GM13977 (cell line): ENCODE data around the gene INPP5K.
A peak's percentile ranks its signal among the peaks of the same experiment; 100 is the strongest.

Source experiments
- DNase-seq: peaks from one replicate; pipeline ENCODE4 v3.0.0; 2012; ENCODE audit warnings: low spot score
- in situ Hi-C: fragments of 300-500 bp; cut with MboI; formaldehyde crosslinking; loops from one replicate; pipeline ENCODE4 v1.12.0; 2022; ENCODE audit warnings: low sequenced_read_pairs, low pct_unique_long_range_greater_than_20kb, mixed read lengths, inconsistent platforms; ENCODE audit not compliant: unreplicated experiment
- TF ChIP-seq, protein P1 (sequence below): IDR thresholded peaks from 2 replicates; pipeline ENCODE4 v1.5.1; 2012; ENCODE audit warnings: mild to moderate bottlenecking, control low read depth; ENCODE audit not compliant: insufficient read depth; ENCODE audit errors: extremely low read depth, missing control alignments

Gene INPP5K

DNA sequence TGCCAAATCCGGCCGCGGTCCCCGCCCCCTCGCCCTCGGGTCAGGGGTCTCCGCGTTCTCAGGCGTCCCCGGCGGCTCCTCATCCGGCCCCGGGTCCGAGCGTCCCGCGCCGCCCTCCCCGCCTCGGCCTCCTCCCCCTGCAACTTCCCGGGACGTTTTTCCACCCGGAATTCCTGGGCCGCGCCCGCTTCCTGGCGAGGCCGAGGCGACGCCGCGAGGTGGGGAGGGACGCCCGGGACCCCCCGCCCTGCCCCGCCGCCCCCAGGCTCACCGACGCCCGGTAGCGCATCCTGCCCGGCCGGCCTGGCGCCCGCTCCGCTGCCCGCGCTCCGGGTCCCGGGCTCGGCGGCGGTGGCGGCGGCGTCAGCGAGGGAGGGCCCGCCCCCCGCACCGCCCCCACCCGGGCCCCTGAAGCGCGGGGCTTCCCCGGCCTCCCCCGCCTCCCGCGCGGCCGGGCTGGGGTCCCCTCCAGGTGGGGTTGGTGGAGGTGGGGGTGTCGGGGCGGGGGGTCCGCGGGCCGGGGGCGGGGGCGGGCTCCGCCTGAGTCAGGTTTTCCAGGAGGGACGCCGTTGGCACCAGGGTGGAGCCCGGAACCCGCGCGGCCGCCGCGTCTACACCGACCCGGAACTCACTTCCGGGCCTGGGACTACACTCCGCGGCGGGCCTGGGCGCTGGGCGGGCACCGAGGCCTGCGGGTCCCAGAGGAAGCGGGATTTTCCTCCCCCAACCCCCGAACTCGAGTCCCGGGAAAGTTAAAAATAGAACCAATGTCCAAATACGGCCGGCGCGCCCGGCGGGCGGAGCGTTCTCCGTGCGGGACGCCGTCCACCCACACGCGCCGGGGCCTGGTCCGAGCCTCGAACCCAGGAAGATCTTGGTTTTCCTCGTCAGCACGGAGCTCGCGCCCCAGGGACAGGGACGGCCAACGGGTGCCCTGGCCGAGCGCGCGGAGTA, 30.7 kb downstream of the INPP5K start:
- TF ChIP-seq, protein P1, sequence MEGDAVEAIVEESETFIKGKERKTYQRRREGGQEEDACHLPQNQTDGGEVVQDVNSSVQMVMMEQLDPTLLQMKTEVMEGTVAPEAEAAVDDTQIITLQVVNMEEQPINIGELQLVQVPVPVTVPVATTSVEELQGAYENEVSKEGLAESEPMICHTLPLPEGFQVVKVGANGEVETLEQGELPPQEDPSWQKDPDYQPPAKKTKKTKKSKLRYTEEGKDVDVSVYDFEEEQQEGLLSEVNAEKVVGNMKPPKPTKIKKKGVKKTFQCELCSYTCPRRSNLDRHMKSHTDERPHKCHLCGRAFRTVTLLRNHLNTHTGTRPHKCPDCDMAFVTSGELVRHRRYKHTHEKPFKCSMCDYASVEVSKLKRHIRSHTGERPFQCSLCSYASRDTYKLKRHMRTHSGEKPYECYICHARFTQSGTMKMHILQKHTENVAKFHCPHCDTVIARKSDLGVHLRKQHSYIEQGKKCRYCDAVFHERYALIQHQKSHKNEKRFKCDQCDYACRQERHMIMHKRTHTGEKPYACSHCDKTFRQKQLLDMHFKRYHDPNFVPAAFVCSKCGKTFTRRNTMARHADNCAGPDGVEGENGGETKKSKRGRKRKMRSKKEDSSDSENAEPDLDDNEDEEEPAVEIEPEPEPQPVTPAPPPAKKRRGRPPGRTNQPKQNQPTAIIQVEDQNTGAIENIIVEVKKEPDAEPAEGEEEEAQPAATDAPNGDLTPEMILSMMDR: no peak
- peak; percentile 88 for DNase-seq
- in situ Hi-C loops: no loop called here

DNA sequence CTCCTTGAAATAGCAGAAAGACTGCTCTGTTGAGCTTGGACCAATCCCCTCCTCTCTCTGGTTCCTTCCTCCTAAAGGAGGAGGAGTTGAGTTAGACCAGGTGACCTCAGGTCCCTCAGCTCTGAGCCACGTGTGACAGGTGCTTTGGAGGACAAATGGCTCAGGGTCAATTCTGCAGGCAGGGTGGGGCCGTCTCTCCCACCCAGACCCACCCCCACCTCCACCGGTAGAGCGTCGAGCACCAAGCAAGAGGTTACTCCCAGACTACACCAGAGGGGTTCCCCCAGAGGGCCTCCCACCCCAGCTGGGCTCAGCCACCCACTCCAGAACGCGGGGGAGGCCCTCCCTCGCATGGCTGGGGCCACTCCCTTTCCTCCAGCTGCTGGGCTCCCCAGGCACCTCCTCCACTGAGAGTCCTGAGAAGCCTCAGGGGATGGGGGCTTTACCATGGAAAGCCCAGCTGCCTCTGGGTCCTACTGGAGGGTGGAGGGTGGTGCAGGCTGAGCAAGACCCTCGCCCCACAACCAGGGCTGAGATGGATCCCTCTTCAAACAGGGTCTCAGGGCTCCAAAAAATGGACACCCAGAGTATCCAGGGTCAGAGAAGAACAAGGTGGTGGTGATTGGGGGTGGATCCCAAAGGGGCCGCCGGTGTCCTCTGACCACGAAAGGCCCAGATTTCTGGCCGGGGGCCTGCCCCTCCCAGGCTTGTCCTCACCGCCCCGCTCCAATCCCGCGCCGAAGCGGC, 31.6 kb downstream of the INPP5K start:
- in situ Hi-C loops: no loop called here
- TF ChIP-seq, protein P1: no peak
- DNase-seq: peak; percentile 87

DNA sequence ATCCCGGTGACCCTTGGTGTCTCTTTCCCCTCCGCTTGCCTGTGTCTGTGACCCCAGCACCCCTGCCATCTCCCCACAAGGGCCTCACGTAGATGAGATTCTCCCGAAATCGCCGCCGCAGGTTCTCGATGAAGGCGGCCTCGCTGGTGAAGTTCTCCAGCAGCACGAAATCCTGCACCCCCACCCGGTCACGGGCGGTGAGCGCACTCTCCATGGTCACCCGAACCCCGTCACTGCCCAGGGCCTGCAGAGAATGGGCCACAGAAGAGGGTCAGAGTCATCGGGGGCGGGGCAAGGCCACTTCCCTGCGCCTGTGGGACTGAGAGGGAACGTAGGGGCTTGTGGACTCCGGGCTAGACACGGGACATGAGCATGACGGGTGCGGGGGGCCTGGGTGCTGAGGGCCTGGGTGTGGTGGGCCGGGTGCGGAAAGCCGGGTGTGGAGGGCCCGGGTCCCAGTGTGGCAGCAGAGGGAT, 32.3 kb downstream of the INPP5K start:
- TF ChIP-seq, protein P1: no peak
- no peak for DNase-seq
- in situ Hi-C loops: no loop called here

DNA sequence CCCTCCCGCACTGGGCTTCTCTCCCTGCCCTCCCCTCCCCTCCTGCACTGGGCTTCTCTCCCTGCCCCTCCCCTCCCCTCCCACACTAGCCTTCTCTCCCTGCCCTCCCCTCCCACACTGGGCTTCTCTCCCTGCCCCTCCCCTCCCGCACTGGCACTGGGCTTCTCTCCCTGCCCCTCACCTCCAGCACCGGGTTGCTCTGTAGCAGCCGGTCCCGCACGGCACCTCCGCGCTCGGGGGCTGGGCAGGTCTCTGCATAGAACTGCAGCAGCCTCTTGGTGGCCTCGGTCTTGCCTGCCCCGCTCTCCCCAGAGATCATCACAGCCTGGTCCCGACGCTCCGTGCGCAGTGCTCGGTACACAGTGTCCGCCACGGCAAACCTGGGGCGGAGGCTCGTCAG, 33.7 kb downstream of the INPP5K start:
- in situ Hi-C loops: no loop called here
- DNase-seq: no peak

DNA sequence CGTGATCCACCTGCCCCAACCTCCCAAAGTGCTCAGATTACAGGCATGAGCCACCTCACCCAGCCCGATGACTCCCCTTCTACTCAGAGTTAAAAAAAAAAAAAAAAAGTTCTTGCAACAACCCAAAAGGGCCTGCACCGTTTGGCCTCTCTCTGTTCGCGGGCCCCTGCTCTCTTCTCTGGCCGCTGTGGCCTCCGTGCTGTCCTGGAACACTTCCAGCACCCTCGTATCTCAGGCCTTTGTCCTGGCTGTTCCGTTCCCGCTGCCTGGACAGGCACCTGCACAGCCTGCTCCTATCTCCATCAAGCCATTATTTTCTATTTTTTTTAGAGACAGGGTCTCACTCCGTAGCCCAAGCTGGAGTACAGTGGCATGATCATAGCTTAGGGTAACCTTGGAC, 34.7 kb downstream of the INPP5K start:
- TF ChIP-seq, protein P1: no peak
- DNase-seq: no peak
- in situ Hi-C loops: no loop called here

More for the DNA sequence above, 33.7 kb downstream of the INPP5K start:
- TF ChIP-seq, protein P1: no peak

DNA sequence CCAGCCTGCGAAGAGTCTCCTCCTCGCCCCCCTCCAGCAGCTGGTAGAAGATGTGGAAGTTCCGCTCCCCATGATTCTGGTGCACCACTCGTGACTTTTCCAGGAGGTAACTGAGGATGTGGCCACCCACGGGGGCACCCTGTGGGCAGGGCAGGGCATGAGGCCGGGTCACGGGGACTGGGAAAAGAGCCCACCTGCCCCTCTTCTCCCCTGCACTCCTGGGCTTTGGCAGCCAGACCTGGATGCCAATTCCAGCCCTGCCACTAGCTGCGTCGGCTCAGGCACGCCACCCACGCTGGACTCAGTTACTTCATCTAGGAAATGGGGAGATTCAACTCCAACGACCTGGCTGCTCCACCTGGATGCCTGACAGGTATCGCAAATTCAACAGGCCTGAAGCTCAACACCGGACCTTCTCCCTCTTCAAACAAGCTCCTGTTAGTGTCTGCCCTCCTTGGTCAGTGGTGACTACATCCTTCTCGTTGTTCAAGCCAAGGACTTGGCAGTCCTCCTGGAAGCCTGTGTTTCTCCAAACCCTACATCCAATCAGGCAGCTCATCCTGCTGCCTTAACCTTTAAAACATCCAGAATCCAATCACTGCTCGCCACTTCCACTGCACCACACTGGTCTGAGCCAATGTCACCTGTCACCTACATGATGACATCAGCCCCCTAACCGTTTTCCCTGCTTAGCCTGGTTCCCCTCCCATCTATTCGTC, 35.5 kb downstream of the INPP5K start:
- no peak for DNase-seq
- in situ Hi-C loops: no loop called here
- TF ChIP-seq, protein P1: no peak
